NCI-H1694 (cell line): ENCODE results near the gene RPL3.
"Not testable (repeated sequence)": the region's sequence is repeated elsewhere in the genome, so short reads cannot be mapped to it uniquely, and the experiment has no call there.

Experiments used
- DNase-seq: peaks from one replicate; lab custom pipeline; 2025; lab: John Stamatoyannopoulos, UW

The RPL3 gene

GRCh38 chr22:39319284-39320022, at the start of gene RPL3:
RPL3 (minus strand) TSS chr22:39319623; CDS start chr22:39319597, 26 bp downstream.
- DNase-seq, result peak; percentile 97

- no peak for DNase-seq
Measured at GRCh38 chr22:39369186-39369585, 49.8 kb upstream of the RPL3 start.

- DNase-seq, result no peak
Measured at GRCh38 chr22:39368461-39368911, 49.1 kb upstream of the RPL3 start.

GRCh38 chr22:39367035-39367434, 47.6 kb upstream of the RPL3 start:
- DNase-seq, result no peak

- DNase-seq, result no peak
Measured at GRCh38 chr22:39365492-39365780, 46.0 kb upstream of the RPL3 start.

GRCh38 chr22:39364714-39365491, 45.5 kb upstream of the RPL3 start:
- DNase-seq, result no peak

GRCh38 chr22:39363751-39364515, 44.5 kb upstream of the RPL3 start:
- DNase-seq, result peak; percentile 75

GRCh38 chr22:39362932-39363331, 43.5 kb upstream of the RPL3 start:
- DNase-seq, result no peak

GRCh38 chr22:39362271-39362670, 42.8 kb upstream of the RPL3 start:
- DNase-seq, result no peak

GRCh38 chr22:39361496-39361895, 42.1 kb upstream of the RPL3 start:
- DNase-seq, result no peak

- DNase-seq, result peak; percentile 60
Measured at GRCh38 chr22:39360674-39361413, 41.4 kb upstream of the RPL3 start.

- no peak for DNase-seq
Measured at GRCh38 chr22:39360242-39360641, 40.8 kb upstream of the RPL3 start.

- DNase-seq, result no peak
Measured at GRCh38 chr22:39359659-39360195, 40.3 kb upstream of the RPL3 start.

- DNase-seq, result not testable (repeated sequence)
Measured at GRCh38 chr22:39358197-39358596, 38.8 kb upstream of the RPL3 start.

GRCh38 chr22:39357110-39358108, 38.0 kb upstream of the RPL3 start:
- DNase-seq, result not testable (repeated sequence)

- DNase-seq, result peak; percentile 99
Measured at GRCh38 chr22:39356464-39356863, 37.0 kb upstream of the RPL3 start.

- DNase-seq, result not testable (repeated sequence)
Measured at GRCh38 chr22:39355805-39356204, 36.4 kb upstream of the RPL3 start.

- DNase-seq, result no peak
Measured at GRCh38 chr22:39355080-39355479, 35.7 kb upstream of the RPL3 start.

GRCh38 chr22:39353346-39353745, 33.9 kb upstream of the RPL3 start:
- DNase-seq, result no peak

- DNase-seq, result no peak
Measured at GRCh38 chr22:39352306-39352891, 33.0 kb upstream of the RPL3 start.
